ENCODE measurements around the gene CADPS2.

- TF ChIP-seq CTCF (IDR thresholded peaks at IDR 0.05; ENCODE audit: low read depth, low read length, missing input control) (no peak), REST (IDR thresholded peaks at IDR 0.05) (no peak), FOXA1 (IDR thresholded peaks at IDR 0.05) (no peak), JUND (IDR thresholded peaks at IDR 0.05) (no peak), ATF3 (IDR thresholded peaks at IDR 0.05) (no peak), MAX (IDR thresholded peaks at IDR 0.05) (no peak), TAF1 (conservative IDR thresholded peaks at IDR 0.05) (no peak), RAD21 (IDR thresholded peaks at IDR 0.05) (no peak), GABPA (IDR thresholded peaks at IDR 0.05 in 1 of 2, conservative IDR thresholded peaks at IDR 0.05 in 1 of 2) (no peak), EGR1 (IDR thresholded peaks at IDR 0.05; ENCODE audit: low read depth in 2 of 2) (no peak), YY1 (IDR thresholded peaks at IDR 0.05) (no peak), ZBTB33 (IDR thresholded peaks at IDR 0.05) (no peak)
These were observed 483.1 kb downstream of the CADPS2 start for GRCh38 chr7:122403113-122403512.

All from liver (tissue), 3 donors.